ENCODE results near the gene ACAP3.

ACAP3 gene

GRCh38 chr1:1278620-1279019, 29.1 kb downstream of the ACAP3 start:
- no peak for TF ChIP-seq CTCF (IDR thresholded peaks at IDR 0.05; ENCODE audit: low read depth, low read length, missing control alignments)
- DNase-seq (ENCODE audit: extremely low read depth, low read depth): no peak

GRCh38 chr1:1275836-1276235, 31.9 kb downstream of the ACAP3 start:
- H3K4me3 ChIP-seq (replicated peaks; ENCODE audit: low read depth, low read length): no peak overlapping the region
- no peak for TF ChIP-seq CTCF (IDR thresholded peaks at IDR 0.05; ENCODE audit: low read depth, low read length, missing control alignments)
- DNase-seq (ENCODE audit: extremely low read depth, low read depth): no peak

More at GRCh38 chr1:1278620-1279019, 29.1 kb downstream of the ACAP3 start:
- no peak overlapping the region for H3K4me3 ChIP-seq (replicated peaks; ENCODE audit: low read depth, low read length)

GRCh38 chr1:1274931-1275431, 32.7 kb downstream of the ACAP3 start:
- H3K4me3 ChIP-seq (replicated peaks; ENCODE audit: low read depth, low read length): peak overlapping the region; percentile 92
- no peak for TF ChIP-seq CTCF (IDR thresholded peaks at IDR 0.05; ENCODE audit: low read depth, low read length, missing control alignments)
- DNase-seq (ENCODE audit: extremely low read depth, low read depth): no peak

GRCh38 chr1:1274299-1274930, 33.3 kb downstream of the ACAP3 start:
- TF ChIP-seq CTCF (IDR thresholded peaks at IDR 0.05; ENCODE audit: low read depth, low read length, missing control alignments): no peak
- DNase-seq (ENCODE audit: extremely low read depth, low read depth): no peak
- peak overlapping the region; percentile 92 for H3K4me3 ChIP-seq (replicated peaks; ENCODE audit: low read depth, low read length)

GRCh38 chr1:1273512-1274298, 34.0 kb downstream of the ACAP3 start, which contains the start of gene UBE2J2:
Gene UBE2J2, minus strand, starts transcription at chr1:1273854. Its CDS starts 5,862 bp downstream, at chr1:1267992.
- TF ChIP-seq CTCF (IDR thresholded peaks at IDR 0.05; ENCODE audit: low read depth, low read length, missing control alignments): no peak
- peak; percentile 51 for DNase-seq (ENCODE audit: extremely low read depth, low read depth)
- peak within 1 kb of the TSS; percentile 92 for H3K4me3 ChIP-seq (replicated peaks; ENCODE audit: low read depth, low read length)

- peak overlapping the region; percentile 92 for H3K4me3 ChIP-seq (replicated peaks; ENCODE audit: low read depth, low read length)
- TF ChIP-seq CTCF (IDR thresholded peaks at IDR 0.05; ENCODE audit: low read depth, low read length, missing control alignments): no peak
- no peak for DNase-seq (ENCODE audit: extremely low read depth, low read depth)
Measured at GRCh38 chr1:1273209-1273511, 34.6 kb downstream of the ACAP3 start.
